PC-9 (cell line): ENCODE results near the gene TANGO6. TPM values are rescaled to one million over a fixed set of nuclear protein-coding genes. Genes with fewer than 3 reads are reported as not detected.
A peak's percentile ranks its signal among the peaks of the same experiment; 100 is the strongest.

Source experiments
- BruUV-seq: library from RNA; stranded (reverse); fragments of 400-500 nt; replicated peaks from 2 replicates; lab custom pipeline; 2021; lab: Mats Ljungman, UMichigan
- CTCF ChIA-PET: fragments of 300-600 bp; sonication (Branson Sonifier 250); formaldehyde crosslinking; loops from one replicate; lab custom pipeline; 2022; ENCODE audit warnings: antibody characterized with exemption; lab: Charles Lee
- POLR2A ChIA-PET: fragments of 300-600 bp; sonication (Branson Sonifier 250); formaldehyde crosslinking; loops from one replicate; lab custom pipeline; 2022; ENCODE audit warnings: antibody characterized with exemption; ENCODE audit not compliant: unreplicated experiment; lab: Charles Lee
- DNase-seq, 2 experiments: peaks; one replicate each; pipeline versions ENCODE4 v3.0.0 to v3.0.0-alpha.2; 2015 to 2022; ENCODE audit warnings: mixed read lengths in 1 of 2
- H2AFZ ChIP-seq: fragments of 200-600 bp; sonication (generic); 2 replicates; pipeline ENCODE4 v1.8.1; 2017; ENCODE audit warnings: antibody characterized with exemption
- H3F3A ChIP-seq: fragments of 200-600 bp; sonication (generic); 2 replicates; pipeline ENCODE4 v1.8.1; 2017; ENCODE audit warnings: antibody characterized with exemption, mild to moderate bottlenecking, low read depth; ENCODE audit not compliant: insufficient read depth
- H3K27ac ChIP-seq: fragments of 200-600 bp; sonication (generic); 2 replicates; pipeline ENCODE4 v1.6.1; 2016; ENCODE audit warnings: mixed run types
- H3K27me3 ChIP-seq: fragments of 200-600 bp; sonication (generic); 2 replicates; pipeline ENCODE4 v1.6.1; 2016; ENCODE audit warnings: low read depth, mixed run types; ENCODE audit not compliant: insufficient read depth
- H3K36me3 ChIP-seq: fragments of 200-600 bp; sonication (generic); 2 replicates; pipeline ENCODE4 v1.6.1; 2016; ENCODE audit warnings: low read depth, mixed run types
- H3K4me1 ChIP-seq: fragments of 200-600 bp; sonication (generic); replicated peaks from 2 replicates; pipeline ENCODE4 v1.6.1; 2016; ENCODE audit warnings: mixed run types; ENCODE audit not compliant: insufficient read depth
- H3K4me2 ChIP-seq: fragments of 200-600 bp; sonication (generic); 2 replicates; pipeline ENCODE4 v1.6.1; 2017; ENCODE audit warnings: mixed run types
- H3K4me3 ChIP-seq: fragments of 200-600 bp; sonication (generic); 2 replicates; pipeline ENCODE4 v1.6.1; 2016; ENCODE audit warnings: mixed run types
- H3K79me2 ChIP-seq: fragments of 200-600 bp; sonication (generic); 2 replicates; pipeline ENCODE4 v1.6.1; 2017; ENCODE audit warnings: low read depth, mixed run types
- H3K9me2 ChIP-seq: fragments of 200-600 bp; sonication (generic); 2 replicates; pipeline ENCODE4 v1.8.1; 2017; ENCODE audit warnings: mild to moderate bottlenecking; ENCODE audit not compliant: insufficient read depth
- H3K9me3 ChIP-seq: fragments of 200-600 bp; sonication (generic); 2 replicates; pipeline ENCODE4 v1.8.1; 2016; ENCODE audit warnings: low read depth; ENCODE audit not compliant: insufficient read depth
- H4K20me1 ChIP-seq: fragments of 200-600 bp; sonication (generic); 2 replicates; pipeline ENCODE4 v1.8.1; 2017; ENCODE audit not compliant: insufficient read depth
- EZH2 ChIP-seq: fragments of 200-600 bp; sonication (generic); IDR thresholded peaks from 2 replicates; pipeline ENCODE4 v1.8.0; 2017; ENCODE audit warnings: antibody characterized with exemption, low read depth
- intact Hi-C: fragments of 100-400 bp; cut with micrococcal nuclease; formaldehyde crosslinking; loops from one replicate; pipeline ENCODE4 v1.10.0; 2022; ENCODE audit not compliant: unreplicated experiment
- total RNA-seq: library from RNA; stranded (reverse); gene quantifications from 2 replicates; pipeline ENCODE4 v1.2.3, GENCODE V29; 2021
- TF ChIP-seq, protein P1 (sequence below): fragments of 200-600 bp; sonication (generic); conservative IDR thresholded peaks from 2 replicates; pipeline ENCODE4 v1.6.1; 2017; ENCODE audit warnings: mixed run types, antibody characterized with exemption, mild to moderate bottlenecking, moderate library complexity

The TANGO6 gene
- total RNA-seq, 1 experiment from 2014 or later, result 5.8 TPM

DNA sequence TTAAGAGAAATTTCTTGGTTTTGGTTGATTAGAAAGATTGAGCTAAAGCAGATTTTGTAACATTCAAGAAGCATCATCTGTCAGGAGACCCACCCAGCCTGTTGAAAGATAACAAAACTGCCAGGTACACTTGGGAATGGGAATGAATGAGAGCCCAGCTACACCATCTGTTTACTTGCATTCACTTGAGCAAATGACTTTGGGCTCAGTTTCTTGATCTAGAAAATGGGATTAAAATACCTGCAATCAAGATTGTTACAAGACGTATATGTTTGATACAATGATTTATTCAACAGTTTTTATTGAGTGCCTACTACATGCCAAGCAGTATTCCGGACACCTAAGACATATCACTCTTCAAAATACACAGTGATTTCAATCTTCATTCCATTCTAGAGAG lies 185.8 kb downstream of the TANGO6 start:
- no peaks in the 10 kb centered on the region for H3K79me2 ChIP-seq
- no peak overlapping the region for H2AFZ ChIP-seq
- no peaks in the 10 kb centered on the region for H3K36me3 ChIP-seq
- H3K9me3 ChIP-seq, result no peaks in the 10 kb centered on the region
- no peaks in the 10 kb centered on the region for H3K27me3 ChIP-seq
- ChIA-PET POLR2A (no interaction called here), CTCF (no interaction called here)
- H3K4me1 ChIP-seq, result peaks cover 9% of the 10 kb centered on the region; the same call in 1 of the 2 replicates
- H3K4me3 ChIP-seq, result no peak overlapping the region
- intact Hi-C loops, result no loop called here
- no peaks in the 10 kb centered on the region; the same call in 1 of the 2 replicates for H3F3A ChIP-seq
- H3K9me2 ChIP-seq, result no peaks in the 10 kb centered on the region; the same call in 1 of the 2 replicates
- TF ChIP-seq EZH2, result no peak
- TF ChIP-seq, protein P1, sequence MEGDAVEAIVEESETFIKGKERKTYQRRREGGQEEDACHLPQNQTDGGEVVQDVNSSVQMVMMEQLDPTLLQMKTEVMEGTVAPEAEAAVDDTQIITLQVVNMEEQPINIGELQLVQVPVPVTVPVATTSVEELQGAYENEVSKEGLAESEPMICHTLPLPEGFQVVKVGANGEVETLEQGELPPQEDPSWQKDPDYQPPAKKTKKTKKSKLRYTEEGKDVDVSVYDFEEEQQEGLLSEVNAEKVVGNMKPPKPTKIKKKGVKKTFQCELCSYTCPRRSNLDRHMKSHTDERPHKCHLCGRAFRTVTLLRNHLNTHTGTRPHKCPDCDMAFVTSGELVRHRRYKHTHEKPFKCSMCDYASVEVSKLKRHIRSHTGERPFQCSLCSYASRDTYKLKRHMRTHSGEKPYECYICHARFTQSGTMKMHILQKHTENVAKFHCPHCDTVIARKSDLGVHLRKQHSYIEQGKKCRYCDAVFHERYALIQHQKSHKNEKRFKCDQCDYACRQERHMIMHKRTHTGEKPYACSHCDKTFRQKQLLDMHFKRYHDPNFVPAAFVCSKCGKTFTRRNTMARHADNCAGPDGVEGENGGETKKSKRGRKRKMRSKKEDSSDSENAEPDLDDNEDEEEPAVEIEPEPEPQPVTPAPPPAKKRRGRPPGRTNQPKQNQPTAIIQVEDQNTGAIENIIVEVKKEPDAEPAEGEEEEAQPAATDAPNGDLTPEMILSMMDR, result no peak
- H3K27ac ChIP-seq, result no peak overlapping the region
- H3K4me2 ChIP-seq, result no peak overlapping the region
- no TSS peak for BruUV-seq
- no peak for DNase-seq
- H4K20me1 ChIP-seq, result no peaks in the 10 kb centered on the region

- H3K4me1 ChIP-seq, result peaks cover 9% of the 10 kb centered on the region; the same call in 1 of the 2 replicates
- POLR2A ChIA-PET, result interaction anchor here (0.6 kb wide), 1 partner anchor 760 kb away, joined by 5 read pairs; no protein-coding TSS in a partner anchor
- no peak overlapping the region for H2AFZ ChIP-seq
- H3K4me3 ChIP-seq, result no peak overlapping the region
- TF ChIP-seq, protein P1, result no peak
- no peak for TF ChIP-seq EZH2
- H3F3A ChIP-seq, result no peaks in the 10 kb centered on the region; the same call in 1 of the 2 replicates
- CTCF ChIA-PET, result no interaction called here
- H3K79me2 ChIP-seq, result no peaks in the 10 kb centered on the region
- H3K9me3 ChIP-seq, result no peaks in the 10 kb centered on the region
- no peaks in the 10 kb centered on the region for H3K27me3 ChIP-seq
- DNase-seq, result peak; percentile 31 to 67
- no peak overlapping the region for H3K27ac ChIP-seq
- no peak overlapping the region for H3K4me2 ChIP-seq
- intact Hi-C loops, result no loop called here
- H3K9me2 ChIP-seq, result no peaks in the 10 kb centered on the region; the same call in 1 of the 2 replicates
- H4K20me1 ChIP-seq, result no peaks in the 10 kb centered on the region
- no peaks in the 10 kb centered on the region for H3K36me3 ChIP-seq
- no TSS peak for BruUV-seq
These were observed 188.6 kb downstream of the TANGO6 start for GRCh38 chr16:69031877-69032301.

DNA sequence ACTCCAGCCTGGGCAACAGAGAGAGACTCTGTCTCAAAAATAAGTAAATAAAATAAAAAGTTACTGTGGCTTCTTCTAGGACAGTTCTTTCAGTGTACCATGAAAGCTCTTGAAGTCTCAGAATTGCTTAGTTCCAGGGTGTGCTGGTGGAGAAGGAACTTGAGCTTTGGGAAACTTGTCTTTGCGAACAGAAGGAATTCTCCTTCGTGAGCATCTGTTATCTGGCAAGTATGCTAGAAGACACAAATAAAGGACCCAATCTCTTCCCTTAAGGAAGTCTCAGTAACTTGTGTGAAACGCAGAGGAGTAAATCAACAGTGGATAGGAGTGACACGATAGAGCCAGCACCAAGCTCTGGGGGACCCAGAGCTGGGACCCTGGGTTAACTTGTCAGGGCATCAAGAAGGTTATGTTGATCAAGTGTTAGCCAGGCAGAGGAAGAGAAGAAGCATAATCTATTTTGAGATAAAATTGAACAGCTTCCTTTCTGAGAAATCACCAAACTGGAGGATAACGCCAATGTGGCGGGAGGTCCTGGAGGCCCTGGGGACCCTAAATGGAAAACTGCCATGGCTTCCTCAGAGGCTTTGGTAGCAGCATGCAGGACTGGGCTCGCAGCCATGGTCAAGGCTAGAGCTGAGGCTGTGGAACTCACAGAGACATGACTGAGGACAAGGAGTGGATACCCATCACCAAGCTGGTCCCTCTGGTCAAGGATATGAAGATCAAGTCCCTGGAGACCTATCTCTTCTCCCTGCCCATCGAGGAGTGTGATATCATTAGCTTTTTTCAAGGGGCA lies 190.0 kb downstream of the TANGO6 start:
- ChIA-PET POLR2A (no interaction called here), CTCF (interaction anchor here (0.6 kb wide), 1 partner anchor 44 kb away, joined by 3 read pairs; no protein-coding TSS in a partner anchor)
- no peak for TF ChIP-seq EZH2
- TF ChIP-seq, protein P1, result no peak
- no peak overlapping the region for H3K27ac ChIP-seq
- BruUV-seq, result no TSS peak
- H3K4me3 ChIP-seq, result no peak overlapping the region
- H3K9me2 ChIP-seq, result no peaks in the 10 kb centered on the region; the same call in 1 of the 2 replicates
- no peak for DNase-seq
- no peaks in the 10 kb centered on the region for H3K36me3 ChIP-seq
- no peaks in the 10 kb centered on the region for H3K9me3 ChIP-seq
- H4K20me1 ChIP-seq, result no peaks in the 10 kb centered on the region
- intact Hi-C loops, result no loop called here
- no peaks in the 10 kb centered on the region for H3K79me2 ChIP-seq
- H3K4me2 ChIP-seq, result no peak overlapping the region
- peaks cover 16% of the 10 kb centered on the region for H3K4me1 ChIP-seq
- H3F3A ChIP-seq, result no peaks in the 10 kb centered on the region; the same call in 1 of the 2 replicates
- H3K27me3 ChIP-seq, result no peaks in the 10 kb centered on the region
- no peak overlapping the region for H2AFZ ChIP-seq
